A673 (cell line): ENCODE measurements around the gene SLBP. TPM values are rescaled to one million over a fixed set of nuclear protein-coding genes. Genes with fewer than 3 reads are reported as not detected.

Experiments
- BruUV-seq: library from RNA; stranded (reverse); fragments of 400-500 nt; replicated peaks from 2 replicates; lab custom pipeline; 2021; lab: Mats Ljungman, UMichigan
- CTCF ChIA-PET: fragments of 300-600 bp; sonication (Branson Sonifier 250); formaldehyde crosslinking; loops from one replicate; lab custom pipeline; 2022; ENCODE audit warnings: antibody characterized with exemption; lab: Charles Lee
- POLR2A ChIA-PET: fragments of 300-600 bp; sonication (Branson Sonifier 250); formaldehyde crosslinking; loops from one replicate; lab custom pipeline; 2022; ENCODE audit warnings: antibody characterized with exemption; ENCODE audit not compliant: low non-redundant PET; lab: Charles Lee
- DNase-seq: peaks from one replicate; pipeline ENCODE4 v3.0.0-alpha.2; 2015; ENCODE audit warnings: low spot score
- H3K27ac ChIP-seq: fragments of 200-600 bp; sonication (generic); 2 replicates; pipeline ENCODE4 v1.5.1; 2016; ENCODE audit warnings: mixed run types, low read depth, mild to moderate bottlenecking, mixed read lengths, antibody characterized with exemption, low read length; ENCODE audit not compliant: poor library complexity, severe bottlenecking
- H3K27me3 ChIP-seq: fragments of 200-600 bp; sonication (generic); replicated peaks from 2 replicates; pipeline ENCODE4 v1.6.1; 2017; ENCODE audit warnings: mixed run types, low read depth, mild to moderate bottlenecking, mixed read lengths, antibody characterized with exemption, low read length; ENCODE audit not compliant: insufficient read depth, poor library complexity
- H3K36me3 ChIP-seq: fragments of 200-600 bp; sonication (generic); 2 replicates; pipeline ENCODE4 v1.6.1; 2016; ENCODE audit warnings: mixed run types, mild to moderate bottlenecking, mixed read lengths, antibody characterized with exemption, low read length; ENCODE audit not compliant: insufficient read depth, poor library complexity, severe bottlenecking
- H3K4me1 ChIP-seq: fragments of 200-600 bp; sonication (generic); 2 replicates; pipeline ENCODE4 v1.6.1; 2017; ENCODE audit warnings: mixed run types, mild to moderate bottlenecking, mixed read lengths, antibody characterized with exemption, low read length; ENCODE audit not compliant: insufficient read depth, poor library complexity, severe bottlenecking
- H3K4me3 ChIP-seq: fragments of 200-600 bp; sonication (generic); 2 replicates; pipeline ENCODE4 v1.5.1; 2016; ENCODE audit warnings: low read depth, mixed run types, mild to moderate bottlenecking, mixed read lengths, low read length; ENCODE audit not compliant: poor library complexity, severe bottlenecking
- H3K9me3 ChIP-seq: fragments of 200-600 bp; sonication (generic); 2 replicates; pipeline ENCODE4 v1.6.1; 2016; ENCODE audit warnings: mixed run types, low read depth, mild to moderate bottlenecking, mixed read lengths, antibody characterized with exemption, low read length; ENCODE audit not compliant: poor library complexity, severe bottlenecking
- EZH2 ChIP-seq: fragments of 200-600 bp; sonication (generic); IDR thresholded peaks from 2 replicates; pipeline ENCODE4 v1.6.1; 2017; ENCODE audit warnings: borderline replicate concordance, low read depth, mild to moderate bottlenecking, mixed read lengths, antibody characterized with exemption, low read length; ENCODE audit not compliant: poor library complexity, severe bottlenecking
- intact Hi-C: fragments of 100-400 bp; cut with micrococcal nuclease; formaldehyde crosslinking; loops from one replicate; pipeline ENCODE4 v1.10.0; 2022; ENCODE audit not compliant: unreplicated experiment
- total RNA-seq: library from RNA; stranded (reverse); gene quantifications from 2 replicates; pipeline ENCODE4 v1.2.3, GENCODE V29; 2021
- TF ChIP-seq, protein P1 (sequence below): fragments of 300-800, 200-600 bp; sonication (generic); conservative IDR thresholded peaks from 2 replicates; pipeline ENCODE4 v1.5.1; 2017; ENCODE audit warnings: low read depth, mild to moderate bottlenecking, antibody characterized with exemption, low read length, moderate library complexity, mixed read lengths

SLBP gene
- total RNA-seq, 1 experiment from 2014 or later: 85.5 TPM

DNA sequence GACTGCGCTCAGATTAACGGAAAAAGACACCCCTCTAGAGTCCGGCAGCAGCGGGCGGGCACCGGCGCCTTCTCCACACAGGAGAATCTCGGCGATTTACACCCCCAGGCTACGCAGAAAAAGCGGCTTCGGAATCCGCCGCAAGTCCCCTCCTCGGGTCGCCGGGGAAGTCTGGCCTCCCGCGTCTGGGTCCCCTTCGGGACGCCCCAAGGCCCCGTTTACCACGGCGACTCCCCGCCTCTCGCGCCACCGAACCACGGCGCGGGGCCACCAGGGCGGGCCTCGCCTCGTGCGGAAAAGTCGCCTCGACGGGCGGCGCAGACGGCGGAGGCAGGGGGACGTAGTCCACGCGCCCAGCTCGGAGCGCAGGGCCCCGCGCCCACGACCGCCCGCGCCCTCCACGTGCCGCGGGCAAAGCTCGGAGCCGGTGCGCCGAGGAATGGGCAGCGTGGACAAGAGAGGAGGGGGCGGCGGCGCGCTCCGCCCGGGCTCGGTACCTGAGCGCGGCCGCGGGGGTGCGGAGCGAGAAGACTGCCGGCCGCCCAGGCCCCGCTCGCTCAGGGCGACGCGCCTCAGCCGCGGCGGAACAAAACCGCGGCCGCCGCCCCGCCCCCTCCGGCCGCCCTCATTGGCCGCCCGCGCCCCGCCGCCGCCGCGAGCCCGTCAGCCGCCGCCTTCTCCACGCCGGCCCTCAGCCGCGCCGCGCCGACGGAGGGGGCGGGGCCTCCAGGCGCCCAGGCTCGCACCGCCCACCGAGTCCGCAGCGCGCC lies 28.2 kb downstream of the SLBP start, which contains the start of gene FAM53A:
FAM53A (minus strand) TSS at position 578 of the 770 bp plus-strand sequence. CDS start 15,572 bp downstream, outside the sequence.
- H3K27me3 ChIP-seq: no peaks in the 10 kb centered on the region
- POLR2A ChIA-PET: no interaction called here
- no peak for TF ChIP-seq EZH2
- TF ChIP-seq, protein P1, sequence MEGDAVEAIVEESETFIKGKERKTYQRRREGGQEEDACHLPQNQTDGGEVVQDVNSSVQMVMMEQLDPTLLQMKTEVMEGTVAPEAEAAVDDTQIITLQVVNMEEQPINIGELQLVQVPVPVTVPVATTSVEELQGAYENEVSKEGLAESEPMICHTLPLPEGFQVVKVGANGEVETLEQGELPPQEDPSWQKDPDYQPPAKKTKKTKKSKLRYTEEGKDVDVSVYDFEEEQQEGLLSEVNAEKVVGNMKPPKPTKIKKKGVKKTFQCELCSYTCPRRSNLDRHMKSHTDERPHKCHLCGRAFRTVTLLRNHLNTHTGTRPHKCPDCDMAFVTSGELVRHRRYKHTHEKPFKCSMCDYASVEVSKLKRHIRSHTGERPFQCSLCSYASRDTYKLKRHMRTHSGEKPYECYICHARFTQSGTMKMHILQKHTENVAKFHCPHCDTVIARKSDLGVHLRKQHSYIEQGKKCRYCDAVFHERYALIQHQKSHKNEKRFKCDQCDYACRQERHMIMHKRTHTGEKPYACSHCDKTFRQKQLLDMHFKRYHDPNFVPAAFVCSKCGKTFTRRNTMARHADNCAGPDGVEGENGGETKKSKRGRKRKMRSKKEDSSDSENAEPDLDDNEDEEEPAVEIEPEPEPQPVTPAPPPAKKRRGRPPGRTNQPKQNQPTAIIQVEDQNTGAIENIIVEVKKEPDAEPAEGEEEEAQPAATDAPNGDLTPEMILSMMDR: no peak
- H3K27ac ChIP-seq: peak within 1 kb of the TSS; percentile 77
- H3K4me3 ChIP-seq: peak within 1 kb of the TSS; percentile 49
- BruUV-seq: no TSS peak
- CTCF ChIA-PET: no interaction called here
- H3K4me1 ChIP-seq: no peaks in the 10 kb centered on the region
- peak; percentile 93 for DNase-seq
- intact Hi-C loops: no loop called here
- H3K9me3 ChIP-seq: no peaks in the 10 kb centered on the region
- H3K36me3 ChIP-seq: no peaks in the 10 kb centered on the region

DNA sequence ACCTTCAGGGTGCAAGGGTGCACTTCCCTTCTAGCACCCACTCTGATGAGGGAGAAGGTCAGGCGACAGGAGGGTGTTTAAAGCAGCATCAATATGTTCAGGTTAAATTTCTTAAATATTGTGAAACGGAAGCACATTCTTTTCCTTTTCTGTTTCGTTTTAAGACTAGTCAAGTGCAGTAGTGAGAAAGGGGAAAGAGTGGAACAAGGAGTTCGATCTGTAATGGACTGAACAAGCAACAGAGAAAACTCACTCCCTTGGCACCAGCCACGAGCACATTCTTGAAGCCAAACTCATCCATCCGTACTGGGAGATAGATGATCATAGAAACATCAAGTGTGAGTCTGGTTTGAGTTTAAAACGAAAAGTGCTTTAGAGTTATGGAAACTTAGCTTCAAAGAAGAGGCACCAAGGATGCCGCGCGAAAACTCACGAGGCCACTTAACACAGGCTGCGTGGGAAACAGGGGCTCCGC lies 28.8 kb downstream of the SLBP start:
- no peaks in the 10 kb centered on the region for H3K27me3 ChIP-seq
- H3K9me3 ChIP-seq: no peaks in the 10 kb centered on the region
- POLR2A ChIA-PET: no interaction called here
- DNase-seq: peak; percentile 43
- no peak for TF ChIP-seq EZH2
- TF ChIP-seq, protein P1: no peak
- no TSS peak for BruUV-seq
- no peaks in the 10 kb centered on the region for H3K4me1 ChIP-seq
- intact Hi-C loops: no loop called here
- CTCF ChIA-PET: no interaction called here
- H3K36me3 ChIP-seq: no peaks in the 10 kb centered on the region
- peak overlapping the region; percentile 49 for H3K4me3 ChIP-seq
- peak overlapping the region; percentile 77 for H3K27ac ChIP-seq

DNA sequence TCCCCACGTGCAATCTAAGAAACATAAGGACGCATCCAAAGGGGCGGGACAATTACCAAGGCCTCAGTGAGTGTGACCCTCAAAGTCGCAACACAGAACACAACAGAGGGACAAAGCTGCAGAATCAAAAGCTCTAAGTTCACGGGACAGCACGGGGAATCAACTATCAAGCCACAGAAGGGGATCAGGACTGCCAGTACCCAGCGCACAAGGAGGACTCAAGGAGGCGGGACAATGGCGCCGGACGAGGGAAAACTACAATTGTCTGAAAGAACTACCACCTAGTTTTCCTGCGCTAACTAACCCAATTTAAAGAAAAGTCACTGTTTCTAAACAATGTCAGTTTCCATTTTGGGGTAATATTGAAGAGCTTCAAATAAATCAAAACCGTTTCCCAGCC lies 29.3 kb downstream of the SLBP start:
- ChIA-PET CTCF (no interaction called here), POLR2A (no interaction called here)
- no peak for DNase-seq
- Histone ChIP-seq H3K4me3 (peak overlapping the region; percentile 49), H3K27me3 (no peaks in the 10 kb centered on the region), H3K36me3 (no peaks in the 10 kb centered on the region), H3K4me1 (no peaks in the 10 kb centered on the region), H3K9me3 (no peaks in the 10 kb centered on the region), H3K27ac (no peak overlapping the region)
- TSS peak; percentile 52 for BruUV-seq
- intact Hi-C loops: no loop called here
- TF ChIP-seq, protein P1: no peak
- no peak for TF ChIP-seq EZH2
